ENCODE data around the gene P4HA2.
"Not testable (repeated sequence)": the region's sequence is repeated elsewhere in the genome, so short reads cannot be mapped to it uniquely, and the experiment has no call there.

Gene P4HA2

GRCh38 chr5:132199116-132199680 is 28.5 kb downstream of the P4HA2 start:
- no peak for DNase-seq (ENCODE audit: low spot score)

- no peak for DNase-seq (ENCODE audit: low spot score)
These were observed 29.1 kb downstream of the P4HA2 start for GRCh38 chr5:132198571-132198970.

GRCh38 chr5:132195727-132196126 is 31.9 kb downstream of the P4HA2 start:
- DNase-seq (ENCODE audit: low spot score) = no peak

- DNase-seq (ENCODE audit: low spot score) = no peak
These were observed 34.4 kb downstream of the P4HA2 start for GRCh38 chr5:132193165-132193694.

GRCh38 chr5:132190161-132190817 is 37.4 kb downstream of the P4HA2 start:
- no peak for DNase-seq (ENCODE audit: low spot score)

- no peak for DNase-seq (ENCODE audit: low spot score)
These were observed 43.1 kb downstream of the P4HA2 start for GRCh38 chr5:132184588-132184987.

- DNase-seq (ENCODE audit: low spot score) = no peak
These were observed 43.9 kb downstream of the P4HA2 start for GRCh38 chr5:132183723-132184122.

GRCh38 chr5:132182359-132183040 is 45.2 kb downstream of the P4HA2 start:
- no peak for DNase-seq (ENCODE audit: low spot score)

GRCh38 chr5:132181011-132181629 is 46.5 kb downstream of the P4HA2 start:
- DNase-seq (ENCODE audit: low spot score) = no peak

GRCh38 chr5:132180134-132180745 is 47.4 kb downstream of the P4HA2 start:
- DNase-seq (ENCODE audit: low spot score) = no peak

GRCh38 chr5:132179405-132179804 is 48.2 kb downstream of the P4HA2 start:
- no peak for DNase-seq (ENCODE audit: low spot score)

- DNase-seq (ENCODE audit: low spot score) = no peak
These were observed 49.9 kb downstream of the P4HA2 start for GRCh38 chr5:132177691-132178149.

GRCh38 chr5:132176987-132177386 is 50.7 kb downstream of the P4HA2 start:
- DNase-seq (ENCODE audit: low spot score) = no peak

- no peak for DNase-seq (ENCODE audit: low spot score)
These were observed 51.1 kb downstream of the P4HA2 start for GRCh38 chr5:132176521-132176945.

GRCh38 chr5:132162945-132163344 is 64.7 kb downstream of the P4HA2 start:
- DNase-seq (ENCODE audit: low spot score) = no peak

GRCh38 chr5:132161574-132162326 is 65.9 kb downstream of the P4HA2 start:
- not testable (repeated sequence) for DNase-seq (ENCODE audit: low spot score)

- DNase-seq (ENCODE audit: low spot score) = no peak
These were observed 71.2 kb downstream of the P4HA2 start for GRCh38 chr5:132156413-132156812.

- DNase-seq (ENCODE audit: low spot score) = no peak
These were observed 77.1 kb downstream of the P4HA2 start for GRCh38 chr5:132150565-132150964.

GRCh38 chr5:132147663-132148062 is 80.0 kb downstream of the P4HA2 start:
- no peak for DNase-seq (ENCODE audit: low spot score)

GRCh38 chr5:132145326-132145725 is 82.3 kb downstream of the P4HA2 start:
- not testable (repeated sequence) for DNase-seq (ENCODE audit: low spot score)

GRCh38 chr5:132143148-132143547 is 84.5 kb downstream of the P4HA2 start:
- no peak for DNase-seq (ENCODE audit: low spot score)

Measured in ecto neural progenitor cell (in vitro differentiated cells).